HL-60/S4 treated with retinoic acid at 250 ng/mL for 4 days and 3 days (cell line): Measurements from ENCODE around the gene OBP2A.
"Not testable (repeated sequence)": the region's sequence is repeated elsewhere in the genome, so short reads cannot be mapped to it uniquely, and the experiment has no call there.

Experiments
- in situ Hi-C: fragments of 300-500 bp; cut with MboI; formaldehyde crosslinking; loops from 2 replicates; pipeline ENCODE4 v1.7.0; 2022; ENCODE audit warnings: low sequenced_read_pairs

Gene OBP2A

GRCh38 chr9:135526089-135526729 is 19.7 kb upstream of the OBP2A start:
- in situ Hi-C loops, result no loop called here

GRCh38 chr9:135526730-135527571 is 19.0 kb upstream of the OBP2A start:
- in situ Hi-C loops, result no loop called here

- in situ Hi-C loops, result not testable (repeated sequence)
Measured at GRCh38 chr9:135528842-135529435, 17.0 kb upstream of the OBP2A start.

- in situ Hi-C loops, result no loop called here
Measured at GRCh38 chr9:135530146-135530545, 15.8 kb upstream of the OBP2A start.

GRCh38 chr9:135531096-135531495 is 14.8 kb upstream of the OBP2A start:
- in situ Hi-C loops, result no loop called here

- in situ Hi-C loops, result no loop called here
Measured at GRCh38 chr9:135533113-135533512, 12.8 kb upstream of the OBP2A start.

GRCh38 chr9:135533674-135534073 is 12.3 kb upstream of the OBP2A start:
- in situ Hi-C loops, result no loop called here

GRCh38 chr9:135534192-135534711 is 11.7 kb upstream of the OBP2A start:
- in situ Hi-C loops, result not testable (repeated sequence)

GRCh38 chr9:135534826-135535225 is 11.1 kb upstream of the OBP2A start:
- in situ Hi-C loops, result not testable (repeated sequence)

GRCh38 chr9:135535631-135536030 is 10.3 kb upstream of the OBP2A start:
- in situ Hi-C loops, result not testable (repeated sequence)

GRCh38 chr9:135536216-135536615 is 9.7 kb upstream of the OBP2A start:
- in situ Hi-C loops, result no loop called here

GRCh38 chr9:135543262-135543894 is 2.5 kb upstream of the OBP2A start:
- in situ Hi-C loops, result not testable (repeated sequence)

GRCh38 chr9:135544981-135545635 is 818 bp upstream of the OBP2A start:
- in situ Hi-C loops, result no loop called here

GRCh38 chr9:135546792-135547617 is 1.1 kb downstream of the OBP2A start:
- in situ Hi-C loops, result not testable (repeated sequence)

- in situ Hi-C loops, result no loop called here
Measured at GRCh38 chr9:135547756-135548736, 2.1 kb downstream of the OBP2A start.

GRCh38 chr9:135549478-135550343 is 3.8 kb downstream of the OBP2A start:
- in situ Hi-C loops, result not testable (repeated sequence)

GRCh38 chr9:135550344-135550918 is 4.5 kb downstream of the OBP2A start:
- in situ Hi-C loops, result no loop called here
